ENCODE data around the gene NHERF2.
A peak's percentile ranks its signal among the peaks of the same experiment; 100 is the strongest.

The NHERF2 gene

DNA sequence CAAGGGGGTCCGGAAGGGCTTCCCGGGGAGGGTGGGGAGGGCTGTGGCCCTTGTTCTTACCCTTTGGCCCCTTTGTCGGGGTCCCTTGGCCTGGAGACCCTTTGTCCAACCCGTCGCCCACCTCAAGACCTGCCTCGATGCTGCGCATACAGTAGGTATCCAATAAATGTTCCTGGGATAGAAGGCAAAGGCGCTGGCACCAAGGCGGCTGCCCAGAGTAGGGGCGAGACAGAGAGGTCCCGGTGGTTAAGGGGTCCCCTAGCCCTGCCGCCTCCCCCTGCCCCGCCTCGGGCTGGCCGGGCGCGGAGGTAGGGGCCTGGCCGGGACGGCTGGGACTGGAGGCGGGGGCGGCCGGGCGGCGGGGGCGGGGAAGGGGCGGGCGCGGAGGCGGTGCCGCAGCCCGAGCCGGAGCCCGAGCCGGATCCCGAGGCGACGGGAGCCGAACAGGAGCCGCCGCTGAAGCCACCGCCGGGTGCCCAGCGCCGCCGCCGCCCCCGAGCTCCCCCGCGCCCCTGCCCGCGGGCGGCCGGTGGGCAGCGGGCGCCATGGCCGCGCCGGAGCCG lies at the start of gene NHERF2:
Gene NHERF2, plus strand, starts transcription at position 442 of the 563 bp plus-strand sequence. Its CDS starts 104 bp downstream, at position 546.
- no peak for DNase-seq

DNA sequence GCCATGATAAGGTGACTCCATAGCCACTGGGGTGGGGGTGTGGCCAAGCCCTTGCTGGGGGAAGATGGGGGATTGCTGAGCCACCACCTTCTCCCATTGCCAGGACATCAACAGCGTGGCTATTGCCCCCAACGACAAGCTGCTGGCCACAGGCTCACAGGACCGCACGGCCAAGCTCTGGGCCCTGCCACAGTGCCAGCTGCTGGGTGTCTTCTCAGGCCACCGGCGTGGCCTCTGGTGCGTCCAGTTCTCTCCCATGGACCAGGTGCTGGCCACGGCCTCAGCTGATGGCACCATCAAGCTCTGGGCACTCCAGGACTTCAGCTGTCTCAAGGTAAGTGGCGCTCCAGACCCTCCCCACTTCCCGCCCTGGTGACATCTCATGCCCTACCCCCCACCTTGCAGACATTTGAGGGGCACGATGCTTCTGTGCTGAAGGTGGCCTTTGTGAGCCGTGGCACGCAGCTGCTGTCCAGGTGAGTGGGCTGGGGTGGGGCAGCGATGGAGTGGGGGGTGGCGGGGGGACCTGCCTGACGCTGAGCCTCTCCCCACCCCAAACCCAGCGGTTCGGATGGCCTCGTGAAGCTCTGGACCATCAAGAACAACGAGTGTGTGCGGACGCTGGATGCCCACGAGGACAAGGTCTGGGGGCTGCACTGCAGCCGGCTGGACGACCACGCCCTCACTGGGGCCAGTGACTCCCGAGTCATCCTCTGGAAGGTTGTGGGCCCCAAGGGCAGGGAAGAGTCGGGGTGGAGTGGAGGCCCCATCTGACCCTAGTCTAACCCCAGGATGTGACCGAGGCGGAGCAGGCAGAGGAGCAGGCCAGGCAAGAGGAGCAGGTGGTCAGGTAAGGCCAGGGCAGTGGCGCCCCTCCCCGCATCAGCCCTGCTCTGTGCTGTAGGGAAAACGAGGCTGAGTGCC lies 49.5 kb upstream of the NHERF2 start:
- no peak for DNase-seq

DNA sequence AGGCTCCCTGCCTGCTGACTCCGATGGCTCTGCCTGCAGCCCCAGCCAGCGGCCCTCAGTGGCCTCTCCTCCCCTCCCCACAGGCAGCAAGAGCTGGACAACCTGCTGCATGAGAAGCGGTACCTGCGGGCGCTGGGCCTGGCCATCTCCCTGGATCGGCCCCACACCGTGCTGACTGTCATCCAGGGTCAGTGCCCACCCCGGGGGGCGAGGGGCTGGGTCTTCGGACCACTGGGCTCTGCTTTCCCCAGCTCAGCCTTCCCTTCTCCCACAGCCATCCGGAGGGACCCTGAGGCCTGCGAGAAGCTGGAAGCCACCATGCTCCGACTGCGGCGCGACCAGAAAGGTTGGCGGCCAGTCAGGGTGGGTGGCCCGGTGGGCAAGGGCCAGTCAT lies 48.8 kb upstream of the NHERF2 start:
- DNase-seq: no peak

DNA sequence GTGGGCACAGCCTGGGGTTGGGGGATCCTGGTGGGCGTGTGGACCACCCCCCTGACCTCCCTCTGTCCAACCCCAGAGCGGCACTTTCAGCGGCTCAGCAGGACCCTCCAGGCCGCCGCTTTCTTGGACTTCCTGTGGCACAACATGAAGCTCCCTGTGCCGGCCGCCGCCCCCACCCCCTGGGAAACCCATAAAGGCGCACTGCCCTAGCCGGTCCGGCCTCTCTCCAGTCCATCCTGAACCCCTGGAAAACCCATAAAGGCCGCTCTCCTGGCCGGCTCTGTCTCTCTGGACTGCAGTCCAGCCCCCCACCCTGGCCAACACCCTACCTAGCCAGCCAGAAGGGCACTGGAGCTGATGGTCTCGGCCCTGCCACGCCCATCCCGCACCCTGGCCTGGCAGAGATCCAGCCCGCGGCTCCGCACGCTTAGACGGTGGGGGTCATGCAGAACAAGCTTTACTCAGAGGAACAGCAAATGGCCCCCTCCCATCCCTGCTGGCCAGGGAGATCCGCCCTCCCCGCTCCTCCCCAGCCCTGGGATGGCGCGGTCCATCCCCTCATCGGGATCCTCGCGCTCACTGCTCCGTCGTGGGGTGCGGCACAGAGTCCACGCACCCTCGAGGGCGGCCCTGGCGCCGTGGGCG lies 48.1 kb upstream of the NHERF2 start:
- DNase-seq: no peak

DNA sequence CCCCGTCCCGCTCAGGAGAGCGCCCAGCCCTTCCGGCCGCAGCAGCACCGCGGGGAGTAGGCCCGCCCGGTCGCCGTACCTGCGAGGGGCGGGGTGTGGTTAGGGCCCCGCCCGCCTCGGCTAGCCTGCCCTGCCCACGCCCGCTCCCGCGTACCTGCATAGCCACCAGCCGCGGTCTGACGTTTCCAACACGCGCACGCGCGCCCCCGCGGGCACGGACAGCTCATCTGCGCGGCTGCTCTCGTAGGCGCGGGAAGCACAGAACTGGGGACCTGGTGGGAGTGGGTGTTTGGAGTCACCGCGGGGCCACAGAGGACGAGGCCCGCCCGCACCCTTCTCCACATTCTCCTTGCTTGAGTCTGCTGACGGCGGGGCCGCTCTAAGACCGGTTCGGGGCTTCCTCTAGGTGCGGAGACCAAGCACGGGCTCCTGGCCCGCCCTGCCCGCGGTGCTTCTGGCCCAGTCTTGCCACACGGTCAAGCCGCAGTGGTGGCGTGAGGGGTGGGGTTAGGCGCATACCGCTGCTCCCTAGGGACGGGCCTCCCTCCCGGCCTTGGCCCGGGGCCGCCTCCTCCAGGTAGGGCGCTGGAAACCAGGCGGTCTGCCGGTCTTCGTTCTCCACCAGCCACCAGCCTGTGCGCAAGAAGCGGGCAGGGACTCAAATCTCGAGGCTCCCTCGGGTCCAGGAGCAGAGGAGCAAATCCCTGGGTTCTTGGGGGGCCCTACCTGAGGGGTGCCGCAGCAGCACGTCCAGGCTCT lies 47.3 kb upstream of the NHERF2 start:
- DNase-seq: no peak

DNA sequence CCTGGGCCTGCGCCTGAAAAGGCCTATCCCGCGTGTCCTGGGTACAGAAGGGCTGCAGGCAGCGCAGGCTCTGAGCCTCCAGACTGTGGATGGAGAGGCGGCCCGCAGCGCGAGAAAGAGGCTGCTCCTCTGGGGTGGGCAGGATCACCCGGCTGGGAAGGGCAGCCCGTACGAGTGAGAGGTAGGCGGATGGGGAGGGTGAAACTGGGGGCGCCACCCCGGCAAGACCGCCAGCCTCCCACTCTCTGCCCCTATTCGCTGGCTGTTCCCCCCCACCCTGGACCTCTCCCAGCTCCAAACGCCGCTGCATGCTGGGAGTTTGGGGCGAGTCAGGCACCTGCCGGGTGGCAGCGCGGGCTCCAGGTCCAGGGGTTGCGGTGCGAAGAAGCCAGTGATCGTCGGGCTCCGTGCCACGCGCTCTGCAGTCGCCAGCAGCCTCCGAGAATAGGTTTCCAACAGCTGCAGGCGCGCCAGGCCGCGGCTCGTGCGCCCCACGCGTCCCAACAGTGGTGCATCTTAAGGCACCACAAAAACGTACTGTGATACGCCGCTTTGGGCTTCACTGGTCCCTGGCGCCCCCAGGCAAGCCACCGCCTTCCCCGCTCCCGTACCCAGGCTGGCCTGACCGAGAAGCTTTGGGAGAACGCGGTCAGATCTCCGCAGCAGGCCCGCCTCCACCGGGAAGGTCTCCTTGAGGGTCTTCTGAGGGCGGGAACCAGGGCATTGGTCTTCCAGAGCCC lies 46.5 kb upstream of the NHERF2 start:
- DNase-seq: no peak

DNA sequence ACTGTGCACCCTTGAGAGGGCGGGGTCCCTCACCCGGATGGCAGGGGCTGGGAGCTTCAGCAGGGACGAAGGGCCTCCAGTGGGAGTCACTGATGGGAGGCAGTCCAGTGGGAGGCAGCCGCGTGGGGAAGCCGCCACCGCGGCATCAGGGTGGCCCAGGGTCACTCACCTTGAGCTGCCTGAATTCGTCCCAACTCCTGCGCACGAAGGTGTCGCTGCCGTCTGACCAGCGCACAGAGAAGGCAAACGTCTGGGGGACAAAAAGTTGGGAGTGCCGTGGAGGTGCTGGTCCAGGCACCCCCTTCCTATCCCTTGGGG lies 46.0 kb upstream of the NHERF2 start:
- no peak for DNase-seq

DNA sequence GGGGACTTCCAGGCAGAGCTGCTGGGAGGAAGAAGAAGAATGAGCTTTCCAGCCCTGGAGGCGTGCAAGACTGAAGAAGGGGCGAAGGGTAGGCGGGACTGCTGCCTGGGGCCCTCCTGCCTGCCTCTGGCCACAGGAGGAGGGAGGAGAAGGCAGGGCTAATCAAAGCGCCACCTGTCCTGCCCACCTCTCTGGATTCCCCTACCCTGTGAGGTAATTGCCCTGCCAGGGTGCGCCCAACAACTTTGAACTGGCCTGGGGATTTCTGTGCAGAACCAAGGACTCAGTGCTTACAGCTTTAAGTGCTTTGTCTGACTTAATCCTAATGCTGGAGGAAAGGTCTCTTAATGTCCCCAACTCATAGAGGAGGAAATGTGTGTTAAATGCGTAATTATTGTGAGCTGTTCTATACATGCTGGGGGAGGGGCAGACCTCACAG lies 45.3 kb upstream of the NHERF2 start, which contains the start of gene NOXO1:
Gene NOXO1, minus strand, starts transcription at position 72 of the 439 bp plus-strand sequence. CDS start 290 bp downstream, outside the sequence.
- no peak for DNase-seq

DNA sequence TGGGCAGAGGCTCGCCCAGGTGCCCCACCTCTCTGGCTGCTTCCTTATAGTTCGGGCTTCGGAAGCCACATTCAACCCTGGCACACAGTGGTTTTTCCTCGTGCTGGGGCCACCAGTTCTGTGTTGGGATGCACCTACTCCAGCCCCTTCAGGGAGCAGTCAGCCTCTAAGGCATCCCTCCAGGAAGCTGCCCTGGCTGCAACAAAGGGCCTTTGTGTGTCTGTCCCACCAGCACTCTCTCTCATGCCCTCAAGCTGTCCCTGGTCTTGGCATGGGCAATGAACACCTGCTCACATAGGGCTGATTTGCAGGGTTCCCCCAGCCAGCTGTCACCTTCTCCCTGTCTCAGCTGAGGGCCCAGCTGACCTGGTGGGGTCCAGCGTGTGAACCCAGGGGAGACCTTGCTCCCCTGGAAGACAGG lies 44.7 kb upstream of the NHERF2 start:
- DNase-seq: no peak

DNA sequence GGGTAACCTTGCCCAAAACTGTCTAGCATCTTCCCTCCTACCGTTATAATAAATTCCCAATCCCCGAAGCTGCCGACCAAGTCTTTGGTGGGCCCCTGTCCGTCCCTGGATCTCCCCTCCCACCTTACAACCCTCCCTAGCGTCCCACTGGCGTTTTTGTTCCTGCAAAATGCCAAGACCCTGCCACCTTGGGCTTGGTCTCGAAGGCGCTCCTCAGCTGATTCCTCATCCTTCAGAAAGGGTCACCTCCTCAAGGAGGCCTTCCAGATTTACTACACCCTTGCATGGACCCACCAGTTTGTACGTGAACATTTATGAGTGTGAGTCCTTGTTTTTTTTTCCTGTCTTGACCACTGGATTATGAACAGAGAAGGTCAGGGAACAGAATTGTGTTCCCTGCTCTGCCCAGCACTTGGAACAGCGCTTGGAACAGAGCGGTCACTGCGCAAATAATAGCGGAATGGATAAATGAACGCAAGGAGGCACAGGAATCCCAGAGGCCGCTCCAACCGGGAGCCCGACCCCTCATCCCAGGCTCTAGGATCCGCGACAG lies 43.6 kb upstream of the NHERF2 start:
- no peak for DNase-seq

DNA sequence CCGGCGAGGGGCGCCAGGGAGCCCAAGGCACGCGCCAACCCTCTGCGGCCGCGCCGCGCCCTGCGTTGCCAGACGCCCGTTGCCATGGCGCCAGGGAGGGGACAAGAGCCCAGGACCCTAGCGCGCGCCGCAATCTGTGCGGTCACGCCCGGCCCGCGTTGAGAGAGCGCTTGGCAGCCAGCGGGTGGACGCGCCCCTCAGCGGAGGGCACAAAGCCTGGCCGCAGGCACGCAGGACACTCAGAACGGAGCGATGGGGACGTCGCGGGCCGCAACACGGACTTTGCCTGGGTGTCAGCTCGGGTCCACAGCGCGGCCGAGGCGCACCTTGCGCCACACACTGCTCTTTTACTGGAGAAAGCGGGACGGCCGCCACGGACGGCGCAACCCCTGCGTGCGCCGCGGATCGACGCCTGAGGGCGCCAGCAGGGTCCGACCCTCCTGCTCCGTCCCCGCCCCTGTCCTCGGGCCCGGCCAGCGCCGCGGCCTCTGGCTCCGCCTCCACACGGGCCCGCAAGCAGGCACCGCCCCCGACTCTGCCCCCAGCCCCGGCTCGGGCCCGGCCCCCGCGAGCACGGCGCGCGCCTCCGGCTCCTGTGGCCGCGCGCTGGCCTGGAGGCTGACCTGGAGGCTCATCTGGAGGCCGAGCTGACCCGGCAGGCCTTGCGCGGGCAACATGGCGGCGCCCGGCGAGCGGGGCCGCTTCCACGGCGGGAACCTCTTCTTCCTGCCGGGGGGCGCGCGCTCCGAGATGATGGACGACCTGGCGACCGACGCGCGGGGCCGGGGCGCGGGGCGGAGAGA lies 43.0 kb upstream of the NHERF2 start, which contains the start of gene GFER:
Gene GFER, plus strand, starts transcription at position 650 of the 803 bp plus-strand sequence. Its CDS starts 26 bp downstream, at position 676.
- peak; percentile 88 for DNase-seq

DNA sequence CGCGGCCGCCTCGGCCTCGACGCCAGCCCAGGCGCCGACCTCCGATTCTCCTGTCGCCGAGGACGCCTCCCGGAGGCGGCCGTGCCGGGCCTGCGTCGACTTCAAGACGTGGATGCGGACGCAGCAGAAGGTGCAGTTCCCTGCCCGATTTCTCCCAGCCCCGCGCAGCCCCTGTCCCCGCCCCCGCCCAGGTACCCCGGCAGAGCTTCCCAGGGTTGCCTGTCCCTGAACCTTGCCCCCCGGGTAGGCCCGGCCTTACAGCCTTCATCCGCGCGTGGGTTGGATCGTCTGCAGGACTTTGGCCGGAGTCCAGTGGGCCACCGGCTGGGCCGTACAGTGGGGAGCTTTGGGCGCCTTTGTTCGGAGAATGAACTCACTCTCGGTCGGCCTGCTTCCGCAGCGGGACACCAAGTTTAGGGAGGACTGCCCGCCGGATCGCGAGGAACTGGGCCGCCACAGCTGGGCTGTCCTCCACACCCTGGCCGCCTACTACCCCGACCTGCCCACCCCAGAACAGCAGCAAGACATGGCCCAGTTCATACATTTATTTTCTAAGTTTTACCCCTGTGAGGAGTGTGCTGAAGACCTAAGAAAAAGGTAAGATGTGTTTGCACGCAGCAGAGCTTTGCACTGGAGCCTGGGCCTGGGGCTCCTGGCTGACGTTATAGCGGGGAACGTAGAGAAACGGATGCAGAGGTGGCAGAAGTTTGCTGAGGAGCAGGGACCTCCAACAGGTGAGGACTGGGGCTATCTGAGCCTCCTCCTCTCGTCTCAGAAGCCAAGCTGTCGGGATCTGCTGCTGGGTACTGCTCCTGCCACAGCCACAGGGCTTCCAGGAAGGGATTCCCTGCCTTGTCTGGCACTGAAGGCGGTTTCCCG lies 42.1 kb upstream of the NHERF2 start:
- DNase-seq: no peak

DNA sequence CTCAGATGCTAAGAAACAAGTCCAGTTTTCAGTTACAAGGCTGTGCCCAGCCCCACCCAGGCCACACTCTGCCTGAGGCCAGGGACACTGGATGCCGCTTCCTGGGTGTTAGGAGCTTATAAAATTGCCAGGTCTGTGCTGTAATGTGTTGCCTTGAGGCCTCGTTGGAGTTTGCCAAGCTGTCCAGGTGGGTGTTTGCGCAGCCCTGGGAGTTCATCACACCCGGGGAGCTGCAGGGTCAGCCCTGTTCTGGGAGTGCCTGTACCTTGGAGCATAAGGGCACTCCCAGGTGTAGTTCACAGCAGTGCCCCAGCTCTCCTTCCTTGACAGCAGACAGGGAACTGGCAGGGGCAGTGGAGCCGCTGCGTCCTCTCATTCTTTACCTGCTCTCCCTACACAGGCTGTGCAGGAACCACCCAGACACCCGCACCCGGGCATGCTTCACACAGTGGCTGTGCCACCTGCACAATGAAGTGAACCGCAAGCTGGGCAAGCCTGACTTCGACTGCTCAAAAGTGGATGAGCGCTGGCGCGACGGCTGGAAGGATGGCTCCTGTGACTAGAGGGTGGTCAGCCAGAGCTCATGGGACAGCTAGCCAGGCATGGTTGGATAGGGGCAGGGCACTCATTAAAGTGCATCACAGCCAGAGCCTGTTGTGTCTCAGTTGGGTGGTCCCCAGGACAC lies 41.1 kb upstream of the NHERF2 start:
- DNase-seq: no peak

DNA sequence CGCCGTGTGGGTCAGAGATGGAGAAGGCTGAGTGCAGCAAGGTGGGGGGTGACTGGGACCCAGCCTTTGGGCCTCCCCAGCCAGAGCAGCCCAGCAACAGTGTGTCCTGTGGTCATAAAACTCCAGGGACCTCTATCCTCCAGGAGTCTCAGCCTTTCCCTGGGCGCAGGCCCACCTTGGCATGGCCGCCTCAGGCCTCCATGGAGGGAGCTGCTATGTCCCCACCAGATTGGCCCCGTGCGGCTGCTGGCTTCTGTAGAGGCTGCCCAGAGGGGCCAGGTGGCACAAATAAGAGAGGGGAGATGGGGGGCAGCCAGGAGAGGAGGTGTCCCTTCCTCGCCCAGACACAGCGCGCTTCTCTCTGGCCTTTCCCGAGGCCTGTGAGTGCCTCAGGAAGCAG lies 39.5 kb upstream of the NHERF2 start:
- DNase-seq: no peak

DNA sequence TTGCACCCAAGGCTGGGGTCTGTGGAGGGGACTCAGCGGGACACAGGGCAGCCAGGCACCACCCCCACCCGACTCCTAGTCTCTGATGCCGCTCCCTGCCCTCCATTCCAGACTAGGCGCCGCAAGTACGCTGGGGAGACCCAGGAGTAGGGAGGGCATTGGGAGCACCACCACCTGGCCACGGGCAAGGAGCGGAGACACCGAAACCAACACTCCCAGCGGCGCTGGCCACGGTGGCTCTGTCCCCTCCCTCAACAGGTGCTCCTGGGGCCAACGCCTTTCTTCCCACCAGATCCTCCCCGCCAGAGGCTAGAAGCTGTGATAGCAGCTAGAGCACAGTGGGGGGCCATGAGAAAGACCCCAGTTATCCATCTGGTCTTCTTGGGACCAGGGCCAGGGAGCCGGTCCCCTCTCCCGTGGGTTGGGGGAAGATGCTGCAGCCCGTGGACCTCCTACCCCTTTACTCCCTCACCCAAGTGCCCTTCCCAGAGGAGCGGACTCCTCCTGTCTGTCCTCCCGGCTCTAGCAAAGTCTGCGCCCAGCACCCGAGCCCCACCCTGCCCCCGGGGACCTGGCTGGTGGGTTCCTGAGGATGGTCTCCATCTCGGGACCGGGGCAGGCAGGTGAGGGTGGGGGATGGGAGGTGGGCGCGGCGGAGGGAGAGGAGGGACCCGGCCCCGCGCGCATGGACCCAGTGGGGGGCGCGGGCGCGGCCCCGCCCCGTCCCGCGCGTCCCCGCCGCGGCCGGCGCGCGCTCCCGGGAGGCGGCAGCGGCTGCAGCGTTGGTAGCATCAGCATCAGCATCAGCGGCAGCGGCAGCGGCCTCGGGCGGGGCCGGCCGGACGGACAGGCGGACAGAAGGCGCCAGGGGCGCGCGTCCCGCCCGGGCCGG lies 37.2 kb upstream of the NHERF2 start, which contains the start of gene SYNGR3:
Gene SYNGR3, plus strand, starts transcription at position 762 of the 892 bp plus-strand sequence. CDS start 133 bp downstream, outside the sequence.
- DNase-seq: no peak

DNA sequence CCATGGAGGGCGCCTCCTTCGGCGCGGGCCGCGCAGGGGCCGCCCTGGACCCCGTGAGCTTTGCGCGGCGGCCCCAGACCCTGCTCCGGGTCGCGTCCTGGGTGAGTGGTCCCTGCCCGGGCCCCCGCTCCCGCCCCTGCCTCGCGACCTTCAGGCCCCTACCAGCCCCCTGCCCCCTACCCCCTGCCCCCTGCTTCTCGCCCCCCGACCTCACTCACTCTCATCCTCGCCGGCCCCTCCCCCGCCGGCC lies 36.7 kb upstream of the NHERF2 start:
- DNase-seq: no peak

DNA sequence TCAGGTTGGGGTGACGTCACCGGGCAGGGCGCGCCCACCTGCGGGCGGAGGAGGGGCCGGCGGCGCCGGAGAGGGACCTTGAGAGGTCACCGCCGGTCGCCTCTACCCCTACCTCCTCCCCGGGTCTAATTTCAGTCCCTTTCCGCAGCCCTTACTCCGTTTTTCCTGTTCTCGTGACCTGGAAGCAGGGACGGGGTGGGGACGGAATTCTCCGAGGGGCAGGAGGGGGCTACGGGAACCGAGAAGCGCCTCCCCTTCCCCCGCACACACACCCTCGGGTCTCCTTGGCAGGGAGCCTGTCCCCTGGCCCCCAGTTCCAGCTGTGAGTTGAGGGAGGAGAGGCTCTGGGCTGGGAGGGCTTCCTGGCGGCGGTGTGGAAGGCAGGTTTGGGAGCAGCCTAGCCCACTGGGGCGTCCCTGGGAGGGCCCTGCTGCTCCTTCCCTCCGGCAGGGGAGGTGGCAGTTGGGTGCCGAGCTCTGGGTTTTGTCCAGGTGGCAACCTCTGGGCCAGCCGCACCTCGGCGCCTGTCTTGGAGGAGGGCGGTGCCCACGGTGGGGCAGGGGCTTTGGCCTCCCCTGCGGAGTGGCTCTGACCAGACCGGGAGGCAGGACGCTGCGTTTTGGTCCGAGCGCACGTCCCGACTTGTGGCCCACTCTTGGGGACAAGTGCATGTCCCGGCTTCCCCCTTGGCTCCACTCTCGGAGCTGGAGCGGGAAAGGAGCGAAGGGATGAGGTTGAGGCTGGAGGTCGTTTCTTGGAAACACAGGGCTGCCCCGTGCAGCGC lies 36.2 kb upstream of the NHERF2 start:
- DNase-seq: peak; percentile 46

DNA sequence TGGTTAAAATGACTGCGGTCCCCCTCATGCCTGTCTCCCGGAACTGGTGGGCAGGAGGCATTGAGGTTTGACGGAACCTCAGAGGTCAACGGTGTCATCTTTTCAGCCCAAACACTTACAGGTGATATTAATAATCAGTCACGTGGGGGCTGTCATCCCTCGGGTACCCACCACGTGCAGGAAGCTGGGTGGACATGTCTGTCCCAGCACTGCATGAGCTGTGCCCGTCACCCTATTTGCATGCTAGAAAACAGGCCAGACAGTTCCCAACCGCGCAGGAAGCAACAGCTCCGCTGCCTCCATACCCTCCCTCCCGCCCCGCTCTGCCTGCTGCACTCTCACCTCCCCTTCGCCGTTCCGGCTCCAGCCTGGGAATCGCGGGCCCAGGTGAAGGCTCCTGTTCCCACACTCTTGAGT lies 35.6 kb upstream of the NHERF2 start:
- DNase-seq: peak; percentile 57
